OCI-LY1 (cell line): ENCODE measurements around the gene HERC5.
A peak's percentile ranks its signal among the peaks of the same experiment; 100 is the strongest.

Source experiments
- H2AFZ ChIP-seq: fragments of 200-600 bp; sonication (generic), shearing (Covaris generic); 2 replicates; pipeline ENCODE4 v1.6.0; 2014; ENCODE audit warnings: antibody characterized with exemption, mild to moderate bottlenecking, low read length
- H3F3A ChIP-seq: fragments of 200-600 bp; sonication (generic), shearing (Covaris generic); 2 replicates; pipeline ENCODE4 v1.6.0; 2014; ENCODE audit warnings: mild to moderate bottlenecking, antibody characterized with exemption, low read length, moderate library complexity; ENCODE audit not compliant: insufficient read depth
- H3K27ac ChIP-seq: fragments of 200-600 bp; sonication (generic); 2 replicates; pipeline ENCODE4 v1.5.1; 2014; ENCODE audit warnings: low read length, mixed run types, mild to moderate bottlenecking, low read depth; ENCODE audit not compliant: poor library complexity, severe bottlenecking
- H3K27me3 ChIP-seq: fragments of 200-600 bp; sonication (generic); 2 replicates; pipeline ENCODE4 v1.6.0; 2014; ENCODE audit warnings: antibody characterized with exemption, mild to moderate bottlenecking, low read length, moderate library complexity; ENCODE audit not compliant: insufficient read depth
- H3K36me3 ChIP-seq: fragments of 200-600 bp; sonication (generic); 2 replicates; pipeline ENCODE4 v1.6.1; 2014; ENCODE audit warnings: mild to moderate bottlenecking, antibody characterized with exemption, low read length, moderate library complexity, mixed read lengths; ENCODE audit not compliant: insufficient read depth
- H3K4me1 ChIP-seq: fragments of 200-600 bp; sonication (generic); 2 replicates; pipeline ENCODE4 v1.5.1; 2014; ENCODE audit warnings: mild to moderate bottlenecking, low read length, moderate library complexity; ENCODE audit not compliant: insufficient read depth, severe bottlenecking
- H3K4me2 ChIP-seq: fragments of 200-600 bp; sonication (generic), shearing (Covaris generic); 2 replicates; pipeline ENCODE4 v1.6.1; 2014; ENCODE audit warnings: low read length
- H3K4me3 ChIP-seq: fragments of 200-600 bp; sonication (generic); 2 replicates; pipeline ENCODE4 v1.5.1; 2014; ENCODE audit warnings: low read length, low read depth, mild to moderate bottlenecking, mixed read lengths; ENCODE audit not compliant: poor library complexity, severe bottlenecking
- H3K79me2 ChIP-seq: fragments of 200-600 bp; shearing (Covaris generic); 2 replicates; pipeline ENCODE4 v1.6.1; 2016; ENCODE audit warnings: mixed run types, low read length, mixed read lengths; ENCODE audit not compliant: insufficient read depth
- H3K9ac ChIP-seq: fragments of 200-600 bp; sonication (generic), shearing (Covaris generic); 2 replicates; pipeline ENCODE4 v1.6.1; 2014; ENCODE audit warnings: mild to moderate bottlenecking, low read length, mixed read lengths
- H3K9me2 ChIP-seq: fragments of 200-600 bp; sonication (generic), shearing (Covaris generic); 2 replicates; pipeline ENCODE4 v1.6.1; 2014; ENCODE audit warnings: low read depth, mild to moderate bottlenecking, low read length, mixed read lengths
- H3K9me3 ChIP-seq: fragments of 200-600 bp; shearing (Covaris generic); 2 replicates; pipeline ENCODE4 v1.6.1; 2014; ENCODE audit warnings: low read length, mixed read lengths
- H4K20me1 ChIP-seq: fragments of 200-600 bp; sonication (generic), shearing (Covaris generic); 2 replicates; pipeline ENCODE4 v1.6.0; 2016; ENCODE audit warnings: mild to moderate bottlenecking, low read length; ENCODE audit not compliant: insufficient read depth
- CTCF ChIP-seq: fragments of 200-600 bp; sonication (generic), shearing (Covaris generic); IDR thresholded peaks from 2 replicates; pipeline ENCODE4 v1.5.1; 2017; ENCODE audit warnings: mild to moderate bottlenecking, antibody characterized with exemption, low read length, moderate library complexity, mixed read lengths
- EZH2 ChIP-seq: fragments of 200-600 bp; sonication (generic), shearing (Covaris generic); IDR thresholded peaks from 2 replicates; pipeline ENCODE4 v1.8.0; 2017; ENCODE audit warnings: borderline replicate concordance, mixed run types, mild to moderate bottlenecking, antibody characterized with exemption, low read length, moderate library complexity, mixed read lengths

The HERC5 gene

GRCh38 chr4:88456670-88457306, at the start of gene HERC5:
TSS of gene HERC5 (plus strand) at chr4:88457119. CDS start at chr4:88457270, 151 bp downstream.
- no peak within 1 kb of the TSS for H3K9ac ChIP-seq
- no peaks in the 10 kb centered on the region for H3F3A ChIP-seq
- no peak within 1 kb of the TSS for H2AFZ ChIP-seq
- H3K9me3 ChIP-seq = no peaks in the 10 kb centered on the region
- H3K36me3 ChIP-seq = no peaks in the 10 kb centered on the region
- H3K4me1 ChIP-seq = no peaks in the 10 kb centered on the region
- H3K27ac ChIP-seq = no peak within 1 kb of the TSS
- no peaks in the 10 kb centered on the region for H4K20me1 ChIP-seq
- H3K27me3 ChIP-seq = no peaks in the 10 kb centered on the region
- no peak within 1 kb of the TSS for H3K4me2 ChIP-seq
- no peak within 1 kb of the TSS for H3K4me3 ChIP-seq
- no peaks in the 10 kb centered on the region for H3K9me2 ChIP-seq
- H3K79me2 ChIP-seq = no peaks in the 10 kb centered on the region
- TF ChIP-seq EZH2 (no peak), CTCF (no peak)

GRCh38 chr4:88409206-88409605, 47.7 kb upstream of the HERC5 start:
- H3K4me2 ChIP-seq = no peak overlapping the region
- H3K79me2 ChIP-seq = no peaks in the 10 kb centered on the region
- H3K4me1 ChIP-seq = no peaks in the 10 kb centered on the region
- H3K27me3 ChIP-seq = no peaks in the 10 kb centered on the region
- H3K4me3 ChIP-seq = no peak overlapping the region
- no peaks in the 10 kb centered on the region for H4K20me1 ChIP-seq
- no peak overlapping the region for H3K27ac ChIP-seq
- H3K9me2 ChIP-seq = no peaks in the 10 kb centered on the region
- H2AFZ ChIP-seq = no peak overlapping the region
- no peaks in the 10 kb centered on the region for H3F3A ChIP-seq
- no peak for TF ChIP-seq EZH2
- peak; percentile 33 for TF ChIP-seq CTCF
- H3K9ac ChIP-seq = no peak overlapping the region
- H3K9me3 ChIP-seq = no peaks in the 10 kb centered on the region
- H3K36me3 ChIP-seq = no peaks in the 10 kb centered on the region

GRCh38 chr4:88409789-88410188, 47.1 kb upstream of the HERC5 start:
- no peak overlapping the region for H3K4me3 ChIP-seq
- H3K4me2 ChIP-seq = no peak overlapping the region
- TF ChIP-seq CTCF (no peak), EZH2 (no peak)
- no peaks in the 10 kb centered on the region for H3K9me3 ChIP-seq
- H4K20me1 ChIP-seq = no peaks in the 10 kb centered on the region
- H3K4me1 ChIP-seq = no peaks in the 10 kb centered on the region
- no peak overlapping the region for H3K27ac ChIP-seq
- H3K36me3 ChIP-seq = no peaks in the 10 kb centered on the region
- H2AFZ ChIP-seq = no peak overlapping the region
- no peaks in the 10 kb centered on the region for H3K79me2 ChIP-seq
- no peaks in the 10 kb centered on the region for H3K9me2 ChIP-seq
- no peaks in the 10 kb centered on the region for H3F3A ChIP-seq
- H3K9ac ChIP-seq = no peak overlapping the region
- H3K27me3 ChIP-seq = no peaks in the 10 kb centered on the region
